H9 (cell line): ENCODE measurements around the gene CLEC11A. TPM values are rescaled to one million over a fixed set of nuclear protein-coding genes. Genes with fewer than 3 reads are reported as not detected.
A peak's percentile ranks its signal among the peaks of the same experiment; 100 is the strongest.

ENCODE experiments used
- DNase-seq: peaks from one replicate; pipeline ENCODE4 v3.0.0-alpha.2; 2017
- H2AFZ ChIP-seq: one replicate; pipeline ENCODE4 v1.6.1; 2013; ENCODE audit warnings: mild to moderate bottlenecking, low read length, control low read depth, moderate library complexity
- H2AK5ac ChIP-seq: 2 replicates; pipeline ENCODE4 v1.6.1; 2013; ENCODE audit warnings: low read length, control low read depth, mixed read lengths; ENCODE audit not compliant: insufficient read length
- H2BK120ac ChIP-seq: one replicate; pipeline ENCODE4 v1.6.1; 2013; ENCODE audit warnings: low read depth, mild to moderate bottlenecking, low read length, control low read depth, inconsistent platforms; ENCODE audit not compliant: poor library complexity, severe bottlenecking
- H2BK12ac ChIP-seq: 2 replicates; pipeline ENCODE4 v1.6.1; 2013; ENCODE audit warnings: low read length, control low read depth, mixed read lengths, low read depth; ENCODE audit not compliant: insufficient read length
- H2BK15ac ChIP-seq: 2 replicates; pipeline ENCODE4 v1.6.1; 2013; ENCODE audit warnings: low read depth, low read length, control low read depth
- H2BK20ac ChIP-seq: one replicate; pipeline ENCODE4 v1.6.1; 2013; ENCODE audit warnings: low read depth, mild to moderate bottlenecking, low read length, control low read depth, inconsistent platforms; ENCODE audit not compliant: poor library complexity, severe bottlenecking
- H2BK5ac ChIP-seq: 2 replicates; pipeline ENCODE4 v1.6.1; 2013; ENCODE audit warnings: low read length, control low read depth, mixed read lengths; ENCODE audit not compliant: insufficient read length
- H3K14ac ChIP-seq: 2 replicates; pipeline ENCODE4 v1.6.1; 2013; ENCODE audit warnings: low read length, control low read depth; ENCODE audit not compliant: insufficient read depth
- H3K18ac ChIP-seq: 2 replicates; pipeline ENCODE4 v1.6.1; 2013; ENCODE audit warnings: low read depth, mild to moderate bottlenecking, mixed read lengths, low read length, control low read depth; ENCODE audit not compliant: insufficient read length
- H3K23ac ChIP-seq: 2 replicates; pipeline ENCODE4 v1.6.1; 2013; ENCODE audit warnings: low read length, control low read depth, mixed read lengths, low read depth; ENCODE audit not compliant: insufficient read length
- H3K23me2 ChIP-seq: 2 replicates; pipeline ENCODE4 v1.6.1; 2013; ENCODE audit warnings: low read depth, mild to moderate bottlenecking, mixed read lengths, low read length, control low read depth; ENCODE audit not compliant: insufficient read length, poor library complexity, severe bottlenecking
- H3K27ac ChIP-seq: 2 replicates; pipeline ENCODE4 v1.5.1; 2013; ENCODE audit warnings: low read length, control low read depth, mixed read lengths, low read depth; ENCODE audit not compliant: insufficient read length
- H3K27me3 ChIP-seq: 2 replicates; pipeline ENCODE4 v1.6.1; 2013; ENCODE audit warnings: low read length, control low read depth, inconsistent platforms; ENCODE audit not compliant: insufficient read depth
- H3K4ac ChIP-seq: 2 replicates; pipeline ENCODE4 v1.6.1; 2013; ENCODE audit warnings: low read depth, mild to moderate bottlenecking, control low read depth, inconsistent platforms, low read length, moderate library complexity
- H3K4me1 ChIP-seq: 2 replicates; pipeline ENCODE4 v1.6.1; 2013; ENCODE audit warnings: low read length, control low read depth, inconsistent platforms; ENCODE audit not compliant: insufficient read depth
- H3K4me2 ChIP-seq: 2 replicates; pipeline ENCODE4 v1.6.1; 2013; ENCODE audit warnings: low read length, control low read depth, mixed read lengths; ENCODE audit not compliant: insufficient read length, insufficient read depth
- H3K56ac ChIP-seq: 2 replicates; pipeline ENCODE4 v1.6.1; 2013; ENCODE audit warnings: low read depth, mild to moderate bottlenecking, mixed read lengths, low read length, control low read depth; ENCODE audit not compliant: insufficient read length
- H3K79me1 ChIP-seq: 2 replicates; pipeline ENCODE4 v1.6.1; 2013; ENCODE audit warnings: low read depth, mild to moderate bottlenecking, moderate library complexity, low read length, control low read depth, inconsistent platforms; ENCODE audit not compliant: insufficient read depth, poor library complexity, severe bottlenecking
- H3K79me2 ChIP-seq: 2 replicates; pipeline ENCODE4 v1.6.1; 2013; ENCODE audit warnings: low read length, control low read depth, inconsistent platforms; ENCODE audit not compliant: insufficient read depth
- H3K9ac ChIP-seq: 2 replicates; pipeline ENCODE4 v1.6.1; 2013; ENCODE audit warnings: low read length, control low read depth, mixed read lengths; ENCODE audit not compliant: insufficient read length; ENCODE audit errors: extremely low read depth
- H3K9me3 ChIP-seq: one replicate; pipeline ENCODE4 v1.6.1; 2013; ENCODE audit warnings: low read depth, low read length, inconsistent platforms; ENCODE audit not compliant: control insufficient read depth
- H3T11ph ChIP-seq: one replicate; pipeline ENCODE4 v1.6.1; 2013; ENCODE audit warnings: mild to moderate bottlenecking, low read length, control low read depth, inconsistent platforms
- H4K20me1 ChIP-seq: one replicate; pipeline ENCODE4 v1.6.1; 2013; ENCODE audit not compliant: control insufficient read depth, insufficient read length, insufficient read depth
- H4K5ac ChIP-seq: 2 replicates; pipeline ENCODE4 v1.6.1; 2013; ENCODE audit warnings: low read depth, mild to moderate bottlenecking, mixed read lengths, low read length, control low read depth; ENCODE audit not compliant: insufficient read length
- H4K8ac ChIP-seq: replicated peaks from 2 replicates; pipeline ENCODE4 v1.6.1; 2013; ENCODE audit warnings: low read length, control low read depth, mixed read lengths, low read depth; ENCODE audit not compliant: insufficient read length
- H4K91ac ChIP-seq: 2 replicates; pipeline ENCODE4 v1.6.1; 2013; ENCODE audit warnings: low read depth, mild to moderate bottlenecking, moderate library complexity, mixed read lengths, low read length, control low read depth; ENCODE audit not compliant: insufficient read length
- H3K27ac Mint-ChIP-seq, 3 experiments: 2 replicates in 2 of 3; 3 replicates in 1 of 3; pipeline ENCODE4 v1.8.0; 2020 to 2021; ENCODE audit warnings: mixed read lengths in 3 of 3, mild to moderate bottlenecking in 1 of 3, moderate library complexity in 1 of 3
- H3K27me3 Mint-ChIP-seq: 2 replicates; pipeline ENCODE4 v1.8.0; 2021; ENCODE audit warnings: low read depth, mild to moderate bottlenecking, moderate library complexity, mixed read lengths
- H3K36me3 Mint-ChIP-seq, 3 experiments: 2 replicates in 2 of 3; 3 replicates in 1 of 3; pipeline ENCODE4 v1.8.0; 2020 to 2021; ENCODE audit warnings: low read depth in 3 of 3, mixed read lengths in 3 of 3; ENCODE audit not compliant: insufficient read depth in 1 of 3
- H3K4me1 Mint-ChIP-seq, 2 experiments: 2 replicates each; pipeline ENCODE4 v1.8.0; 2020; ENCODE audit warnings: mixed read lengths in 2 of 2
- H3K4me3 Mint-ChIP-seq, 2 experiments: 2 replicates in 1 of 2; 3 replicates in 1 of 2; pipeline ENCODE4 v1.8.0; 2020 to 2021; ENCODE audit warnings: mild to moderate bottlenecking in 2 of 2, mixed read lengths in 2 of 2, moderate library complexity in 1 of 2
- H3K9me3 Mint-ChIP-seq, 2 experiments: 2 replicates in 1 of 2; 3 replicates in 1 of 2; pipeline ENCODE4 v1.8.0; 2020; ENCODE audit warnings: mild to moderate bottlenecking in 2 of 2, mixed read lengths in 2 of 2, moderate library complexity in 1 of 2
- CTCF ChIP-seq: fragments of 200-600 bp; sonication (generic); conservative IDR thresholded peaks from 3 replicates; pipeline ENCODE4 v1.8.0; 2021; ENCODE audit warnings: antibody characterized with exemption, mild to moderate bottlenecking
- WGBS: extraction: QIAGEN DNeasy Blood & Tissue Kit; methylation state at CpG from one replicate; pipeline ENCODE4 v1.1.7; 2013; ENCODE audit warnings: missing lambda C conversion rate, low lambda C conversion rate, mixed read lengths; ENCODE audit not compliant: insufficient read length; ENCODE audit errors: extremely low coverage; 5-methylcytosine and 5-hydroxymethylcytosine counted together
- total RNA-seq: library from RNA; stranded (reverse); gene quantifications from 2 replicates; pipeline ENCODE4 v1.2.1, GENCODE V29; 2021

Gene CLEC11A
- total RNA-seq, 1 experiment from 2014 or later, result 3.9 TPM

GRCh38 chr19:50717026-50717723 is 6.0 kb upstream of the CLEC11A start:
- peaks cover 15 to 32% of the 10 kb centered on the region in 2 experiments for H3K4me1 Mint-ChIP-seq
- peaks cover 83% of the 10 kb centered on the region for H3K27me3 Mint-ChIP-seq
- H4K5ac ChIP-seq, result no peak overlapping the region
- H3K4me1 ChIP-seq, result peaks cover 9% of the 10 kb centered on the region; the same call in 1 of the 2 replicates
- no peaks in the 10 kb centered on the region; a peak in 1 of 5 replicates for H3K9me3 Mint-ChIP-seq
- H2AFZ ChIP-seq, result no peak overlapping the region
- peak overlapping the region; percentile 60 to 86 for H3K4me3 Mint-ChIP-seq
- no peak overlapping the region for H3K23ac ChIP-seq
- H2BK12ac ChIP-seq, result no peak overlapping the region
- TF ChIP-seq CTCF, result no peak
- no peaks in the 10 kb centered on the region for H3K79me2 ChIP-seq
- H3K4ac ChIP-seq, result no peak overlapping the region
- H4K8ac ChIP-seq, result no peak overlapping the region
- WGBS, result no CpG with 5 or more reads among the region's 23 CpGs
- no peak overlapping the region; a peak in 1 of 7 replicates for H3K27ac Mint-ChIP-seq
- no peak overlapping the region for H3K9ac ChIP-seq
- H2BK120ac ChIP-seq, result no peak overlapping the region
- H3K23me2 ChIP-seq, result no peaks in the 10 kb centered on the region
- no peak overlapping the region for H2BK15ac ChIP-seq
- peak overlapping the region; percentile 16 for H3K18ac ChIP-seq
- no peak overlapping the region for H3K27ac ChIP-seq
- DNase-seq, result no peak
- H2BK5ac ChIP-seq, result no peak overlapping the region
- H3K27me3 ChIP-seq, result no peaks in the 10 kb centered on the region; the same call in none of the 2 replicates
- H2AK5ac ChIP-seq, result no peak overlapping the region
- no peak overlapping the region for H4K91ac ChIP-seq
- H3K56ac ChIP-seq, result no peak overlapping the region
- H4K20me1 ChIP-seq, result no peaks in the 10 kb centered on the region
- H3T11ph ChIP-seq, result no peak overlapping the region
- H3K9me3 ChIP-seq, result no peaks in the 10 kb centered on the region
- no peak overlapping the region; the same call in 1 of the 2 replicates for H3K14ac ChIP-seq
- H3K79me1 ChIP-seq, result no peaks in the 10 kb centered on the region
- no peak overlapping the region for H2BK20ac ChIP-seq
- no peak overlapping the region for H3K4me2 ChIP-seq
- H3K36me3 Mint-ChIP-seq, result no peaks in the 10 kb centered on the region
